ENCODE results near the gene KLHDC10.
"Not testable (repeated sequence)": the region's sequence is repeated elsewhere in the genome, so short reads cannot be mapped to it uniquely, and the experiment has no call there.

KLHDC10 gene

DNA sequence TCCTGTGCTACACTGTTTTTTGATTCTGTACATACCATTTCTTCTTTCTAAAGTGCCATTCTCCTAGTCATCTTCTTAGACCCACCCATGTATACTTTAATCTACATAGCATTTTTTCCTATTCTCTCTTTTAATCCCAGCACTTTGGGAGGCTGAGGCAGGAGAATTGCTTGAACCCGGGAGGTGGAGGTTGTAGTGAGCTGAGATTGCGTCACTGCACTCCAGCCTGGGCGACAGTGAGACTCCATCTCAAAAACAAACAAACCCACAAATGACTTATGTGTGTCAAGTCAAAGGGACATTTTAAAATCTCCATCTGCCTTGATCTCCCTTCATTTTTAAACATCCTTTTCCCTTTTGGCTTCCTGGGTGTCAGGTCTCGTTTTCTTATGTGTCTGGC is 13.2 kb downstream of the KLHDC10 start:
- DNase-seq, result not testable (repeated sequence)

DNA sequence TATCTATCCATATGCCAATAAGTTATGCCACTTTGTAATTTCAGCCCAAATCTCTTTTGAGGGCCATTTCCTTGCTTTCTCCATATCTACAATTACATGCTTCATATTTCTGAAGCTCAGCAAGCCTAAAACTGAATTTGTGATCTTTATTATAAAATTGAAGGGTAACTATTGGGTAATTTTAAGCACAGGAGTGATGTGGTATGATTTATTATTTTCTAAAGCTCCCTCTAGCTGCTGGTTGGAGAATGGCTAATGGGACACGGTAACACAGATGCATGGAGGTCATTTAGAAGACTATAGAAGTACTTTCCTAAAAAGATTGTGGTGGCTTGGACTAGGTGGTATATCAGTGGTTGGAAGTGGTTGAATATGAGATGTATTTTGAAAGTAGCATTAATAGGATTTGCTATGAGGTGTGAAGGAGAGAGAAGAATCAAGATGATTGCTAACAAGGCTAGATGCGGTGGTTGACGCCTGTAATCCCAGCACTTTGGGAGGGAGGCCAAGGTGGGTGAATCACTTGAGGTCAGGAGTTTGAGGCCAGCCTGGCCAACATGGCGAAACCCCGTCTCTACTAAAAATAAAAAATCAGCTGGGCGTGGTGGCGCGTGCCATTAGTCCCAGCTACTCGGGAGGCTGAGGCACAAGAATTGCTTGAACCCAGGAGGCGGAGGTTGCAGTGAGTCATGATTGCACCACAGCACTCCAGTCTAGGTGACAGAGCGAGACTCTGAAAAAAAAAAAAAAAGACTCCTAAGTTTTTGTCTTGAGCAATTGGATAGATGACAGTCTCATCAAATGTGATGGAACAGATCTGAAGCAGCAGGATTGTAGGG is 13.9 kb downstream of the KLHDC10 start:
- no peak for DNase-seq

DNA sequence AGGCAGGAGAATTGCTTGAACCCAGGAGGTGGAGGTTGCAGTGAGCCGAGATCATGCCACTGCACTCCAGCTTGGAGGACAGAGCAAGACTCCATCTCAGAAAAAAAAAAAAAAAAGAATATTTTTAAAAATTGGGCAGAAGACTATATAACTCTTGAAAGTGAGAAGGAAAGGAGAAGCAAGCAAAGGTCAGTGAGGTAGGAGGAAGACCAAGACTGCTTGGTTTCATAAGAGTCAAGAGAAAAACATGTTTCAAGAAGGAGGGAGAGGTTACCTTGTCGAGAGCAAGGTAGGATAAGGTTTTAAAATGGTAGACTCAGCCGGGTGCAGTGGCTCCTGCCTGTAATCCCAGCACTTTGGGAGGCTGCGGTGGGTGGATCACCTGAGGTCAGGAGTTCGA is 14.9 kb downstream of the KLHDC10 start:
- DNase-seq, result not testable (repeated sequence)

DNA sequence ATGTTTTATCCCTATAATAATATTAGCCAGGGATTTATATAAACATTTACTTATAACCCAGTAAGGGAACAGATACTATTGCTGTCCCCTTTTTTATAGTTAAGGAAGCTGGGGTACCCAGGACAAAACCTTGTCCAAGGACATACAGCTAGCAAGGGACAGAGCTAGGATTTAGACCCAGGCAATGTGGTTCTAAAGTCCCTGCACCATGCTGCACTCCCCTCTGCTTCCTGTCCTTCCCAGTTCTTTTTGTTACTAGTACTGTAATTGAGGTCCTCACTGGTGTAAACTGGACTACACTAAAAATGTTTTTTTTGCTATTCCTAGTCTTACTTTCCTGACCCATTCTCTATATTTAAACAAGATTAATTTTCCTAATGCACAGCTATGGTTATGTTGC is 16.6 kb downstream of the KLHDC10 start:
- DNase-seq, result no peak

DNA sequence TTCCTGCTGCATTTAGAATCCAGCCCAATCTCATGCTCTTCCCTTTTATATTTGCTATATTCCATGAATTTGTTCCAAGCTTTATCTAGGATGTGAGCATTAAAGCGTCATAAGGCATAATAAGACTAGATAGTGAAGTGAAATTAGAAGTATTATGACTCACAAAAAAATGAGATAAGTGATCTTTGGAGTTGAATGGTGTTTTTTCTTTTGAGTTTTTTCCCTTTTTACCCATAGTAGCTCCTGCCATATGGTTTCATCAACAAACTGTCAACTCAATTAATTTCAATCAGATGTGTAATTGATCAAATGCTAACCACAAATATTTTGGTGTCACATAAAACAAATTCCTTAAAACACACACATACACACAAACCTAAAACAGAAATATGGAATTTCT is 17.0 kb downstream of the KLHDC10 start:
- DNase-seq, result no peak

DNA sequence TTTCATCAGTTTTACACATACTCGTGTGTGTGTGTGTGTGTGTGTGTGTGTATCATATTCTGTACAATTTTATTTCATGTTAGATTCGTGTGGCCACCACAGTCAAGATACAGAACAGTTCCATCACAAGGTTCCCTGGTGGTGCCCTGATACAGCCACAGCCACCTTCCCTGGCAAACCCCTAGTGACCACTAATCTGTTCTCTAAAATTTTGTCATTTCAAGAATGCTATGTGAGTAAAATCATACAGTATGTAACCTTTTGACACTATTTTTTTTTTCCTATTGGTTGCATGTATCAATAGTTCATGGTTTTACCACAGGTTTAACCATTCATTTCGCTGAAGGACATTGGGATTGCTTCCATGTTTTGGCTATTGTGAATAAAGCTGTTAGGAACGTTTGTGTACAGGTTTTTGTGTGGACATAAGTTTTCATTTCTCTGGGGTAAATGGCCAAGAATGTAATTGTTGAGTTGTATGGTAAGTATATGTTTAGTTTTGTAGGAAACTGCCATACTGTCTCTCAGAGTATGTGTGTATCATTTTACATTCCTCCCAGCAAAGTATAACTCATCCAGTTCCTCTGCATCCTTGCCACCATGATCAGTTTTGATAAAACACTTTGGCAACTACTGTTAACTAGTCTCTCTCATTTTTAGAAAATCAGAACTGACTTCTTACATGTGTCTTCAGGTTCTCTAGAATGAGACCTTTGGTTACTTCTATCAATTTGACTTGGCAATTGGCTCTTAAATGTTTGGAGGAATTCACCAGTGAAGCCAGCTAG is 20.6 kb downstream of the KLHDC10 start:
- no peak for DNase-seq

DNA sequence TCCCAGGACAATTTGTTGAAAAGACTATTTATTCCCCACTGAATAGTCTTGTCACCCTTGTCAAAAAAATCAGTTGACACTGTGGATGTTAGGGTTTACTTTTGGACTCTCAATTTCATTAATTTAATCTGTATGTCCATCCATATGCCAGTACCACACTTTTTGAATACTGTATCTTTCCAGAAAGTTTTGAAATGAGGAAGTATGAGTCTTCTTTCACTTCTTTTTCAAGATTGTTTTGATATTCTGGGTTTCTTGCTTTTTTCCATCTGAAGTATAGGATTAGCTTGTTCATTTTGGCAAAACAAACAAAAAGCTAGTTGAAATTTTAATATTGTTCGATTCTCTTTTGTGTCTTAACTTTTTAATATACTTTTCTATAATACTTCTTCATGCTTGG is 21.7 kb downstream of the KLHDC10 start:
- no peak for DNase-seq

DNA sequence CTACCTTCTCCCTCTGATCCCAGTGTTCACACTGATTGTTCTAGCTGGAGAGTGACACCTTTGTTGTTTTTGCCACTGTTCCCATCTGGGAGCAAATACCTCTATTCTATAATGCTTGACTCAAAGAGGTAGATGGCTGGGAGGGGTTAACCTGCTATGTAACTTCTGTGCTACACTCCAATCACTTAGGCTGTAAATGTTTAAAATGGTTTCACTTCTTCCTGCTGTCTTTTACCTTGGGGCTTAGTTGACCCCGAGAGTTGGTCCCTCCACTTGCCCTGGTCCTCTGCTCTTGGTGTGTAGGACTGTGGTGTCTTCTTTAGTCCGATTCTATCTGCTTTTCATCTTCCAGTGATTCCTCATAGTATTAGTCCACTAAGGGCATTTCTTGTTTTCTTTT is 22.3 kb downstream of the KLHDC10 start:
- no peak for DNase-seq

DNA sequence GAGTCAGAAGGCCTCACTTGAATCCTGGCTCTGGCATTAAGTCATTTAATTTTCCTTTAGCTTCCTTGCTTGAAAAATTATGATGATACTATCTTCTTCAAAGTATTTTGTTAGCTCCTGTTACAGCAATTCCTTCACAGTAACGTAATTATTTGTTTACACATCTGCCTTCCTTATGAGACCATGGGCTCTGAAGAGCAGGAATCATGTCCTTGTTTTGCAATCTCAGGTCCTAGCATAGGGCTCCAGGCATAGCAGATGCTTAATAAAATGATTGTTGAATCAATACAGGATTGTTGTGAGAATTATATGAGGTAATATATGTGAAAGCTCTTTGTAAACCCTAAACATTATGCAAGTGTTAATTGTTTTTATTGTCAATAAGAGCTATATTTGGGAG is 25.5 kb downstream of the KLHDC10 start:
- peak; percentile 3 for DNase-seq

DNA sequence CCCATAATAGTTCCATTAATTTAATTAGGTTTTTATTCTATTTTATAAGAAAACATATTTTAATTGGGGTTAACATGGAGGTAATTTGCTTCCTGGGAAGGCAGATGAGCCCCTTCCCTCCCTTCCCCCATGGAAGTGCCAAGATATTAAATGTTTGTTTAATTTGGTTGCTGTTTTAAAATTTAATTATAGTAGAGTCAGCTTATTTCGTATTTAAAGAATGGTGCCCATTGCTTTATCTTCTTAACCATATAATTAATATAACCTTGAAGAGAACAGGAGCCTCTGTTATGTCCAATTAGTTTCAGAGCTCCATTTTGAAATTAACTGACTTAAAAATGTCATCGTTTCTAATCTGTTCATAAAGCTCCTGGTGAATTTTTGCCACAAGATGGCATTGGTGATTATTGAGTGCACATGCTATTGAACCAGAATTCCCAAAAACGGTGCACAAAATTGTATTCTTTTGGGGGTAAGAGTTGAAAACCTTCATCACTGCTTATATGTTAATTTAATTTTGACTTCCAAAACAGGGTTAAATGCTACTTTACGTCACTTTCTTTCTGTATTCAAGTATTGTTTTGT is 26.0 kb downstream of the KLHDC10 start:
- no peak for DNase-seq

DNA sequence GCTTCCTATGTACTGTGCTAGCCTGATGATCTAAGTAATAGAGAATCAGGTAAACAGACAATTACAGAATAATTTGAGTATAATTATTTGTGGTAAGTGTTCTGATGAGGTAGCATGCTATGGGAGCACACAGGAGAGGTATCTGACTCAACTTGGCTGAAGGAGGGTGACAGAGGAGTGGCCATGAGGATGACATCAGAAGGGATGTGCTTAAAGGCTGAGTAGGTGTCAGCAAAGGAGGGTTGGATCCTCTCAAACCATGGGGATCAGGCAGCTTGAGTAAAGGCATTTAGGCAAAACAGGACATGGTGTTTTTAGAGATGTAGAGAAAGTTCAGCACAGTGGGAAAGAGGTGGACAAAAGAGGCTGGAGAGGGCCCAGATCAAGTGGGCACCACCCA is 29.0 kb downstream of the KLHDC10 start:
- no peak for DNase-seq

DNA sequence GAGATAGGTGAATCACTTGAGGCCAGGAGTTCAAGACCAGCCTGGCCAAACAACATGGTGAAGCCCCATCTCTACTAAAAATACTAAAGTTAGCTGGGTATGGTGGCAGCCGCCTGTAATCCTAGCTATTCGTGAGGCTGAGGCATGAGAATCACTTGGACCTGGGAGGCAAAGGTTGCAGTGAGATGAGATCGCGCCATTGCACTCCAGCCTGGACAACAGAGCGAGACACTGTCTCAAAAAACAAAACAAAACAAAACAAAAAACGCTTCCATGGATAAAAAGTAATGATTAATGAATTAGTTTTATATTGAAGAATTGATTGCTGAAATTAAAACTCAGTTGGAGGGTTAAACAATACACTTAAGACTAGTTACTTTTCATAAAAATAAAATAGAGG is 32.3 kb downstream of the KLHDC10 start:
- DNase-seq, result no peak

DNA sequence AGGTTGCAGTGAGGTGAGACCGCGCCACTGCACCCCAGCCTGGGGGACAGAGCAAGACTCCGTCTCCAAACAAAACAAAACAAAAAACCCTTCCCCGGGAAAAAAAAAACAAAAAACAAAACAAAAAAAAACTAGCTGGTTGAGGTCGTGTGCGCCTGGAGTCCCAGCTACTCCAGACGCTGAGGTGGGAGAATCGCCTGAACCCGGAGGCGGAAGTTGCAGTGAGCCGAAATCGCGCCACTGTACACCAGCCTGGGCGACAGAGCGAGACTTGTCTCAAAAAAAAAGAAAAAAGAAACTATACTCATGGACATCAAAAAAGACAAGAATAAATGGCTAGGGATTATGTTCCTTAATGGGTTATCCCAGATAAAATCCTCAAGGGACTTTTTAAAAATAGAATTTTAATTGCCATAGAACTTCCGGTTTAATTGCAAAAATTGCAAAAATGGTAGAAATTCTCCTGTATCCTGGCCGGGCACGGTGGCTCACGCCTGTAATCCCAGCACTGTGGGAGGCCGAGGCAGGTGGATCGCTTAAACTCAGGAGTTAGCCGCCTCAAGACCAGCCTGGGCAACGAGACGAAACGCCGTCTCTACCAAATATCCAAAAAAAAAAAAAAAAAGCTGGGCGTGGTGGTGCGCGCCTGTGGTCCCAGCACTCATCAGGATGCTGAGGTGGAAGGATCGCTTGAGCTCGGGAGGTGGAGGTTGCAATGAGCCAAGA is 37.8 kb downstream of the KLHDC10 start:
- no peak for DNase-seq

DNA sequence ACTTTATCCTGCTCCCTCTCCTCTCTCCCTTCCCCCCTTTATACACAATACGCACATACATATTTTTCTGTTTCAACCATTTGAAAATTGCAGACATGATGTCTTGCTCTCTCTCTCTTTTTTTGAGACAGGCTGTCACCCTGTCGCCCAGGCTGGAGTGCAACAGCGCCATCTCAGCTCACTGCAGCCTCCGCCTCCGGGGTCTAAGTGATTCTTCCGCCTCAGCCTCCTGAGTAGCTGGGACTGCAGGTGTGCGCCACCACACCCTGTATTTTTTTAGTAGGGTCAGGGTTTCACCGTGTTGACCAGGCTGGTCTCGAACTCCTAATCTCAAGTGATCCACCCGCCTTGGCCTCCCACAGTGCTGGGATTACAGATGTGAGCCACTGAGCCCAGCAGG is 38.5 kb downstream of the KLHDC10 start:
- no peak for DNase-seq

DNA sequence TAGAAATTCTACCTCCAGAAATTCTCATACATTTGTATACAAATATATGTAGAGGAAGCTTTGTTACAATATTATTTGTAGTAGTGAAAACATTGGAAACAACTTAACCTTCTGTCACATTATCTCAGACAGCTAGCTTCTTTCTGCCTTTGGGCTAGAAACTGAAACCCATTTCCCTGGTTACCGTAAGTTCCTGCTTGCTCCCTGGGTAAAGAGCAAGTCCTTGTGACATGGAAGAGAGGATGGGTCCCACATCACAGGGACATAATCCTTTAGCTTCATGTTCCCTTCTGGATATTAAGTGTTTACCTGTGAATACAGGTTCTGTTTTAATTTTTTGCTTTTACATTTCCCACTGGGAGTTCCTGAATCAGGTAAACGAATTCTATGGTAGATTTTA is 41.8 kb downstream of the KLHDC10 start:
- DNase-seq, result no peak

DNA sequence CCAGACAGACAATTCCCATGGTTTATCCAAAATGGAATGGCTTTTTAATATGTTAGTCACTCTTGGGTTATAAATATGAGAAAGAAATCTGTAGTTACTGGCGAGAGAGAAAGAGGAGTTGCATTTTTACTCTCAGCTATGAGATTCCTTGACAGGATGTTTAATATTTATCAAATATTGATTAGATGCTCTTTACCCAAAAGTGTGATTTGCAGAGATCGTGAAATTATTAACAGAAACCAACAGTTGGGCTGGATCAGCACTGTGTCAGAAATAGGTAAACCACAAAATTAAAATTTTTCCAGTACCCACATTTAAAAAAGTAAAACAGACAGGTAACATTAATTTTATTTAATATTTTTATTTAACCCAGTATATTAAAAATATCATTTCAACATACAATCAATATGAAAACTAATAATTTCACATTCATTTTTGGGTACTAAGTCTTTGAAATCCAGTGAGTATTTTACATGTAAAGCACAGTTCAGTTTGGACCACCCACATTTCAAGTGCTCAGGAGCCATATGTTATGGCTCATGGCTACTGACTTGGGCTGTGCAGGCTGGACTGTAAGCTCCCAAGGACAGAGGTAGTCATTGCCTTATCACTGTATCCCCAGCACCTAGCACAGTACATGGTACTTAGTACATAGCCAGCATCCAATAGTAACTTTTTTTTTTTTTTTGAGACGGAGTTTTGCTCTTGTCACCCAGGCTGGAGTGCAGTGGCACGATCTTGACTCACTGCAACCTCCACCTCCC is 42.5 kb downstream of the KLHDC10 start:
- DNase-seq, result no peak

DNA sequence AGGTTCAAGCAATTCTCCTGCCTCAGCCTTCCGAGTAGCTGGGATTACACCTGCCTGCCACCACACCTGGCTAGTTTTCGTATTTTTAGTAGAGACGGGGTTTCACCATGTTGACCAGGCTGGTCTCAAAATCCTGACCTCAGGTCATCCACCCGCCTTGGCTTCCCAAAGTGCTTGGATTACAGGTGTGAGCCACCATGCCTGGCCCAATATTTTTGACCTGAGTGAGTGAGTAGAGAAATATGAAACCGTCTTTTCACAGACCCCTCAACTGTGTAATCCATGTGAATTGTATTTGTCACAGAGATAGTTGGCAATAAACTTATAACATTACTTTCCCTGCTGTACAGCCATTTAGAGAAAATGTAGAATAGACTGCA is 43.1 kb downstream of the KLHDC10 start:
- DNase-seq, result not testable (repeated sequence)

DNA sequence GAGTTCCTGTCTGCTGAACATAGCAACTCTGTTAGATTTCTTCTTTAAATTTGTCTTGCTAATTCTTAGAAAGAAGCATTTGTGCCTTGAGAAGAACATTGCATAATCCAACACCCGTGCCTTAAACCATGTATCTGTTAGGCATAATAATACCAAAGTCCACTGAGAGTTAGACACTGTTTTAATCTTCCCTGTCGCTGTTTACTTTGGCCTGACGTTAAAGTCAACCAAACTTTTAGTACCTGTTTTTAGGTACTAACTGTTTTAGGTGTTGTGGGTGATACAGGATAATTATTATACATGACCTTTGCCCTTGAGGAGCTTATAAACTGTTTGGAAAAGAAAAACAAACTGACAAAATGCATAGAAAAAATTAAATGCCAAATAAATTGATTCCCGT is 43.6 kb downstream of the KLHDC10 start:
- DNase-seq, result no peak

DNA sequence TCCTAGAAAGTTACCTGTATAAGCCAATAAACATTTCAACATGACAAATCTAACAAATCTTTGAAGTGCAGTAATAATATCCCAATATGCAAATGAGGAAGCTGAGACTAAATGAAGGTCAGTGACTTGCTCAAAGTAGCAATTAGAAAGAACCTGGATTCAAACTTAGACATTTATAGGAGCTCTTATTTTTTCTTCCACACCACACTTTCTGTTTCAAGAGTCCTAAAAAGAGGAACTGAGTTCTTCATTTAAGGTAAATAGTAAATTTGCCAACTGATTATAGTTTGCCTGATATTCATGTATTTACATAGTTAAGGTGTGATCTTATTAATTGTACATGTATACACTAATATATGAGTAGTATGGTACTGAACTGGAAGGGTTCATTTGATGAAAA is 44.0 kb downstream of the KLHDC10 start:
- no peak for DNase-seq

DNA sequence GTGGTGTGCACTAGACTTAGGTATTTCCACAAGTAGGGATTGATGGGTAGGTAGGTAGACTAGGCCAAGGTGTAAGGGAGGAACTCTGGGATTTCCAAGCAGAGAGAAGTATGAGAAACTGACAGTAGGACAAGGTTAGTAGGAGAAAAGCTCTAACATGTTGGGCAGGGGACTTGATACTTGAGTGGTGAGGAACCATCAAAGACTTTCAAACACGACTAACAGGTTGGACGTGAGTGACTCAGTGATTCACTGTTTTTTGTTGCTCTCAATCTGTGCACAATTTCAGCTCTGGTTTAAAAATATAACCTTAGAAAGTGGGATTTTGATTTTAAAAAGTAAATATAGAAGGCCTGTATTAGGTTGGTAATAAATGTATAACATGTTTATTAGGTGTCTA is 44.4 kb downstream of the KLHDC10 start:
- no peak for DNase-seq

DNA sequence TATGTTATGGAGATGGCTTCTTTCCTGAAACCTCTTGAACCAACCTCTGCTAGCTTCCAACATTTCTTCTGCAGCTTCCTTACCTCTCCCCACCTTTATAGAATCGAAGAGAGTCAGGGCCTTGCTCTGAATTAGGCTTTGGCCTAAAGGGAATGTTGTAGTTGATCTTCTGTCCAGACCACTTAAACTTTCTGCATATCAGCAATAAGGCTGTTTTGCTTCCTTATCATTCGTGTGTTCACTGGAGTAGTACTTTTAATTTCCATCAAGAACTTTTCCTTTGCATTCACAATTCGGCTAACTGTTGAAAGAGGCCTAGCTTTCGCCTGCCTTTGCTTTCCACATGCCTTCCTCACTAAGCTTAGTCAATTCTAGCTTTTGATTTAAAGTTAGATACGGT is 48.0 kb downstream of the KLHDC10 start:
- DNase-seq, result no peak

DNA sequence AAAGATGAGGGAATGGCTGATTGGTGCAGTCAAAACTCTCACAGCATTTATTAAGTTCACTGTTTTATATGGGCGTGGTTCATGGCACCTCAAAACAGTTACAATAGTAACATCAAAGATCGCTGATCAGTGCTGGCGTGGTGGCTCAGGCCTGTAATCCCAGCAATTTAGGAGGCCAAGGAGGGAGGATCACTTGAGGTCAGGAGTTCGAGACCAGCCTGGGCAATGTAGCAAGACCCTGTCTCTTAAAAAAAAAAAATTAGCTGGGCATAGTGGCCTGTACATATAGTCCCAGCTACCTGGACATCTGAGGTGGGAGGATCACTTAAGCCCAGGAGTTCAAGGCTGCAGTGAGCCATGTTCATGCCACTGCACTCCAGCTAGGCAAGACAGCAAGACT is 48.5 kb downstream of the KLHDC10 start:
- DNase-seq, result no peak

DNA sequence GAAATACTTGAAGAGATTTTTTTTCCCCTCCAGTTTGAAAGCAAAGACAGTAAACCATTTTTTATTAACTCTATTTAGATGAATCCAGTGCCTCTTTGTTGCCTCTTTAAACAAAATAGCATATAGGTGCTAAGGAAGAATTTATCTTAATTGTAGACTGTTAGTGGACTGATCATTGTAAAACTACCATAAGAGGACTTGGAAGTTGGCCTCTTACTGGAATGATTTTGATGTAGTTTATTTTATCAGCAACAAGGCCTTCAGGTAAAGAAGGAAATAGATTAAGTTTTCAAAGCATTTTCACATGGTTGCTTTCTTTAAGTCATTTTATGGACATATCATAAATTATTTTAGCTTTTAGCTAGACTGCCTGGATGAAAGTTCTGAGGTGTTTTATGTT is 53.2 kb downstream of the KLHDC10 start:
- DNase-seq, result no peak
